Gastrocnemius medialis (tissue), 4 donors: Measurements from ENCODE around the gene ZNF689.

Experiments
- POLR2A ChIP-seq, 2 donors: fragments of 450-650 bp; IDR thresholded peaks; one replicate each; pipeline ENCODE4 v1.6.1; 2017; ENCODE audit warnings: antibody characterized with exemption in 2 of 2, mild to moderate bottlenecking in 2 of 2, moderate library complexity in 2 of 2
- TF ChIP-seq, protein P1 (sequence below), 5 experiments: fragments of 450-650 bp in 3 of 5; fragments of 200-600 bp in 2 of 5; sonication (generic) in 2 of 5; IDR thresholded peaks in 4 of 5; conservative IDR thresholded peaks in 1 of 5; 1 replicate in 4 of 5; 2 replicates in 1 of 5; pipeline ENCODE4 v1.5.1; 2016 to 2019; ENCODE audit warnings: antibody characterized with exemption in 5 of 5, mild to moderate bottlenecking in 3 of 5, moderate library complexity in 3 of 5

DNA sequence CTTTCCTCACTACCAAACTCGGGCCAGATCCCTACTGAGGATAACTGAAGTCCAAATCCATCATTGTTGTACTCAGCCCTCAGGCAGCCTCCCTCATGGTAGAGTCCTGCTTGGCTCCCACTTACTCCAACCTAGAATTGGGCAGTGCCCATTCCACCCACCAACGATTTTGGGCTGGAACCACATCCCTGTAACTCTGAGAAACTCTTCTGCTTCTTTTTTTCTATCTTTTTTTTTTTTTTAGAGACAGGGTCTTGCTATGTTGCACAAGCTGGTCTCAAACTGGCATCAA is 41.8 kb upstream of the ZNF689 start:
- TF ChIP-seq, protein P1, sequence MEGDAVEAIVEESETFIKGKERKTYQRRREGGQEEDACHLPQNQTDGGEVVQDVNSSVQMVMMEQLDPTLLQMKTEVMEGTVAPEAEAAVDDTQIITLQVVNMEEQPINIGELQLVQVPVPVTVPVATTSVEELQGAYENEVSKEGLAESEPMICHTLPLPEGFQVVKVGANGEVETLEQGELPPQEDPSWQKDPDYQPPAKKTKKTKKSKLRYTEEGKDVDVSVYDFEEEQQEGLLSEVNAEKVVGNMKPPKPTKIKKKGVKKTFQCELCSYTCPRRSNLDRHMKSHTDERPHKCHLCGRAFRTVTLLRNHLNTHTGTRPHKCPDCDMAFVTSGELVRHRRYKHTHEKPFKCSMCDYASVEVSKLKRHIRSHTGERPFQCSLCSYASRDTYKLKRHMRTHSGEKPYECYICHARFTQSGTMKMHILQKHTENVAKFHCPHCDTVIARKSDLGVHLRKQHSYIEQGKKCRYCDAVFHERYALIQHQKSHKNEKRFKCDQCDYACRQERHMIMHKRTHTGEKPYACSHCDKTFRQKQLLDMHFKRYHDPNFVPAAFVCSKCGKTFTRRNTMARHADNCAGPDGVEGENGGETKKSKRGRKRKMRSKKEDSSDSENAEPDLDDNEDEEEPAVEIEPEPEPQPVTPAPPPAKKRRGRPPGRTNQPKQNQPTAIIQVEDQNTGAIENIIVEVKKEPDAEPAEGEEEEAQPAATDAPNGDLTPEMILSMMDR (IDR thresholded peaks at IDR 0.05 in 4 of 5, conservative IDR thresholded peaks at IDR 0.05 in 1 of 5): no peak
- no peak for TF ChIP-seq POLR2A (IDR thresholded peaks at IDR 0.05)
